Uterus (tissue), 2 donors: ENCODE data around the gene JAK3.

ENCODE experiments used
- POLR2A ChIP-seq, 2 donors: fragments of 450-650 bp; IDR thresholded peaks; one replicate each; pipeline ENCODE4 v1.6.1; 2016; ENCODE audit warnings: antibody characterized with exemption in 2 of 2, mild to moderate bottlenecking in 1 of 2, moderate library complexity in 1 of 2
- TF ChIP-seq, protein P1 (sequence below), 4 experiments: fragments of 200-600 bp in 2 of 4; fragments of 450-650 bp in 2 of 4; sonication (generic) in 2 of 4; IDR thresholded peaks; one replicate each; pipeline ENCODE4 v1.5.1; 2016 to 2019; ENCODE audit warnings: antibody characterized with exemption in 4 of 4, mild to moderate bottlenecking in 2 of 4, moderate library complexity in 1 of 4

DNA sequence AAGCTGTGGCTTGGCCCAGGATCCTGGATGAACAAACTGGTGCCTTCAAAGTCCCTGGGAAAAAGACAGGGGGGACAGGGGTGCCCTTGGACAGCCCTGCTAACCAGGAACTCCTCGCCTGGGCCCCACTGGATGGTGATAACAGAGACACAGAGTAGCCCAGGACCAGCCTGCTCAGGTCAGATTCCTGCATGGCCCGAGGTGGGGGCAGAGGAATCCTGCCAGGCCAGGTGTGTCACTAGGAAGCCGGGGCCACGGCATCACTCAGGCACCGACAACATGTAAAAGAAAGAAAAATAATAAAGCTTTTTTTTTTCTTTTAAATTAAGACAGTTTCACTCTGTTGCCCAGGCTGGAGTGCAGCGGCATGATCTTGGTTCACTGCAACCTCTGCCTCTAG, 6.3 kb upstream of the JAK3 start:
- TF ChIP-seq, protein P1, sequence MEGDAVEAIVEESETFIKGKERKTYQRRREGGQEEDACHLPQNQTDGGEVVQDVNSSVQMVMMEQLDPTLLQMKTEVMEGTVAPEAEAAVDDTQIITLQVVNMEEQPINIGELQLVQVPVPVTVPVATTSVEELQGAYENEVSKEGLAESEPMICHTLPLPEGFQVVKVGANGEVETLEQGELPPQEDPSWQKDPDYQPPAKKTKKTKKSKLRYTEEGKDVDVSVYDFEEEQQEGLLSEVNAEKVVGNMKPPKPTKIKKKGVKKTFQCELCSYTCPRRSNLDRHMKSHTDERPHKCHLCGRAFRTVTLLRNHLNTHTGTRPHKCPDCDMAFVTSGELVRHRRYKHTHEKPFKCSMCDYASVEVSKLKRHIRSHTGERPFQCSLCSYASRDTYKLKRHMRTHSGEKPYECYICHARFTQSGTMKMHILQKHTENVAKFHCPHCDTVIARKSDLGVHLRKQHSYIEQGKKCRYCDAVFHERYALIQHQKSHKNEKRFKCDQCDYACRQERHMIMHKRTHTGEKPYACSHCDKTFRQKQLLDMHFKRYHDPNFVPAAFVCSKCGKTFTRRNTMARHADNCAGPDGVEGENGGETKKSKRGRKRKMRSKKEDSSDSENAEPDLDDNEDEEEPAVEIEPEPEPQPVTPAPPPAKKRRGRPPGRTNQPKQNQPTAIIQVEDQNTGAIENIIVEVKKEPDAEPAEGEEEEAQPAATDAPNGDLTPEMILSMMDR (IDR thresholded peaks at IDR 0.05) = no peak
- TF ChIP-seq POLR2A (IDR thresholded peaks at IDR 0.05) = no peak
